ENCODE measurements around the gene SLC11A2.

SLC11A2 gene

DNA sequence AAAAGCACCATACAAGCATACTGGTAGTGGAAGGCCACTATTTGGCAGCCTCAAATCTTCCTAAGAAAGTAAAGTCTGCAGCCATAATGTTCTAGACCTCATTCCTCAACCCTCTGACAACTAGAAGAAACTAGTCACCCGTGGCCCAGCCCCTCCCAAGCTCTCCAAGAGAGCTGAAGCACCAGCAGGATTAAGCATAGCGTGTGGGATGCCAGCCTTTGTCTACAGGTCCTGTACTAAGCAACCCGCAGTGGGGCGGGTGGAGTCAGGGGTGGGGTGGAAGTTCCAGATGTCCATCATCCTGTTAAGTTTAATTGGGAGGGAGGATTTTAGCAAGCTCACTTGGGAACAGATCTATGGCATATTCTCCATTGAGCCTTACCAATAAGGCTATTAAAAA, 14.2 kb downstream of the SLC11A2 start:
- TF ChIP-seq CTCF (IDR thresholded peaks at IDR 0.05; ENCODE audit: low read depth, low read length): no peak
- in situ Hi-C loops (cut with HindIII; ENCODE audit: low sequenced_read_pairs): no loop called here
- DNase-seq (ENCODE audit: low read depth, low spot score): no peak
- no peak overlapping the region for H3K4me3 ChIP-seq (ENCODE audit: low read depth, low read length)

- in situ Hi-C loops (cut with HindIII; ENCODE audit: low sequenced_read_pairs): no loop called here
- no peak overlapping the region for H3K4me3 ChIP-seq (ENCODE audit: low read depth, low read length)
- no peak for TF ChIP-seq CTCF (IDR thresholded peaks at IDR 0.05; ENCODE audit: low read depth, low read length)
- DNase-seq (ENCODE audit: low read depth, low spot score): peak; percentile 23
Measured at GRCh38 chr12:51009056-51009440, 17.1 kb downstream of the SLC11A2 start.

GRCh38 chr12:51008329-51009055, 17.7 kb downstream of the SLC11A2 start:
- TF ChIP-seq CTCF (IDR thresholded peaks at IDR 0.05; ENCODE audit: low read depth, low read length): no peak
- in situ Hi-C loops (cut with HindIII; ENCODE audit: low sequenced_read_pairs): no loop called here
- H3K4me3 ChIP-seq (ENCODE audit: low read depth, low read length): no peak overlapping the region
- no peak for DNase-seq (ENCODE audit: low read depth, low spot score)

- TF ChIP-seq CTCF (IDR thresholded peaks at IDR 0.05; ENCODE audit: low read depth, low read length): no peak
- DNase-seq (ENCODE audit: low read depth, low spot score): no peak
- H3K4me3 ChIP-seq (ENCODE audit: low read depth, low read length): no peak overlapping the region
- in situ Hi-C loops (cut with HindIII; ENCODE audit: low sequenced_read_pairs): no loop called here
Measured at GRCh38 chr12:51005671-51006070, 20.5 kb downstream of the SLC11A2 start.

DNA sequence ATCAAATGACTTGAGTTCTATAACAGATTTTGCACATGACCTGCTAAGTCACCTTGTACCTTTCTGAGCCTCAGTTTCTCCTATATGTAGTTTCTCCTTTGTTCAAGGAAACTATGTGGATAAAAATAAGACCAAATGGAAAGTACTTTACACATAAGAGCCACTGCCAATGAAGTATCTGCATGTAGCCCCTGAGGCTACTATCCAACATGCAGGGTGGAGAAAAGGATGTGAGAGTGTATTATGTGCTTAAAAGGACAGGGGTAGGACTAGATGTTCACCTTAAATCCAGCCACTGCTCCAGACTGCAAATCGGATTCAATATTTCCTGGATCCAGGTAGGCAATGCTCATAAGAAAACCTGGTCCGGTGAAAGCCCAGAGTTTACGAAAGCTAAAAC, 21.2 kb downstream of the SLC11A2 start:
- in situ Hi-C loops (cut with HindIII; ENCODE audit: low sequenced_read_pairs): no loop called here
- no peak for DNase-seq (ENCODE audit: low read depth, low spot score)
- TF ChIP-seq CTCF (IDR thresholded peaks at IDR 0.05; ENCODE audit: low read depth, low read length): no peak

DNA sequence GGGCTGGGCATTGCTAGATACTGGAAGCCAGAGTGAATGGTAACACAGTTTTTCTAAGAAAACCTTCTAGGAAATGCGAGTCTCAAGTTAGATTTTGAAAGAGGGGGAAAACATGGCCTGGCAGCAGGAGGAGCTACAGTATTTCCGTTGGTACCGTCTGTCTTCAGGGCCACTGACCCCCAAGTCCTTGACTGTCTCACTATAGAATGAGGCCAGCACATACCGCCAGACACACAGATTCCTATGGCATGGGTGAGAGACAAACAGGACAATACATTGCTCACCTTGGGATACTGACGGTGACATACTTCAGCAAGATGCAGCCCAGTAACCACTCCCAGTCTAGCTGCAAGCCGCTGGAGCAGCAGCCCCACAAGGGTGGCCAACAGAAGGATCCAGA, 21.7 kb downstream of the SLC11A2 start:
- in situ Hi-C loops (cut with HindIII; ENCODE audit: low sequenced_read_pairs): no loop called here
- no peak for DNase-seq (ENCODE audit: low read depth, low spot score)
- no peak overlapping the region for H3K4me3 ChIP-seq (ENCODE audit: low read depth, low read length)
- TF ChIP-seq CTCF (IDR thresholded peaks at IDR 0.05; ENCODE audit: low read depth, low read length): no peak

More for the DNA sequence above, 21.2 kb downstream of the SLC11A2 start:
- no peak overlapping the region for H3K4me3 ChIP-seq (ENCODE audit: low read depth, low read length)
